Suprapubic skin (tissue), 3 donors: ENCODE data around the gene TMEM178B.
"Not testable (repeated sequence)": the region's sequence is repeated elsewhere in the genome, so short reads cannot be mapped to it uniquely, and the experiment has no call there.

ENCODE experiments used
- EP300 ChIP-seq: sonication (generic); formaldehyde crosslinking; IDR thresholded peaks from one replicate; pipeline ENCODE4 v1.6.1; 2017; ENCODE audit warnings: antibody characterized with exemption
- POLR2A ChIP-seq, 2 donors: fragments of 450-650 bp; IDR thresholded peaks; one replicate each; pipeline ENCODE4 v1.6.1; 2017; ENCODE audit warnings: antibody characterized with exemption in 2 of 2, mild to moderate bottlenecking in 2 of 2, moderate library complexity in 2 of 2
- TF ChIP-seq, protein P1 (sequence below), 2 donors: fragments of 200-600 bp in 1 of 2; fragments of 450-650 bp in 1 of 2; sonication (generic) in 1 of 2; IDR thresholded peaks; one replicate each; pipeline ENCODE4 v1.5.1; 2016 to 2019; ENCODE audit warnings: antibody characterized with exemption in 2 of 2, mild to moderate bottlenecking in 1 of 2, moderate library complexity in 1 of 2

DNA sequence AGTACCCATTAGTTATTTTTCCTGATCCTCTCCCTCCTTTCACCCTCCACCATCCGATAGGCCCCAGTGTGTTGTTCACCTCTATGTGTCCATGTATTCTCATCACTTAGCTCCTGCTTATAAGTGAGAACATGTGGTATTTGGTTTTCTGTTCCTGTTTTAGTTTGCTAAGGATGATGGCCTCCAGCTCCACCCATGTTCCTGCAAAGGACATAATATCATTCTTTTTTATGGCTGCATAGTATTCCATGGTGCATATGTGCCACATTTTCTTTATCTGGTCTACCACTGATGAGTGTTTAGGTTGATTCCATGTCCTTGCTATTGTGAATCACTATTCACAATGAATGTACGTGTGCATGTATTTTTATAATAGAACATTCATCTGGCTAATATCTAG, 95.3 kb downstream of the TMEM178B start:
- TF ChIP-seq, protein P1, sequence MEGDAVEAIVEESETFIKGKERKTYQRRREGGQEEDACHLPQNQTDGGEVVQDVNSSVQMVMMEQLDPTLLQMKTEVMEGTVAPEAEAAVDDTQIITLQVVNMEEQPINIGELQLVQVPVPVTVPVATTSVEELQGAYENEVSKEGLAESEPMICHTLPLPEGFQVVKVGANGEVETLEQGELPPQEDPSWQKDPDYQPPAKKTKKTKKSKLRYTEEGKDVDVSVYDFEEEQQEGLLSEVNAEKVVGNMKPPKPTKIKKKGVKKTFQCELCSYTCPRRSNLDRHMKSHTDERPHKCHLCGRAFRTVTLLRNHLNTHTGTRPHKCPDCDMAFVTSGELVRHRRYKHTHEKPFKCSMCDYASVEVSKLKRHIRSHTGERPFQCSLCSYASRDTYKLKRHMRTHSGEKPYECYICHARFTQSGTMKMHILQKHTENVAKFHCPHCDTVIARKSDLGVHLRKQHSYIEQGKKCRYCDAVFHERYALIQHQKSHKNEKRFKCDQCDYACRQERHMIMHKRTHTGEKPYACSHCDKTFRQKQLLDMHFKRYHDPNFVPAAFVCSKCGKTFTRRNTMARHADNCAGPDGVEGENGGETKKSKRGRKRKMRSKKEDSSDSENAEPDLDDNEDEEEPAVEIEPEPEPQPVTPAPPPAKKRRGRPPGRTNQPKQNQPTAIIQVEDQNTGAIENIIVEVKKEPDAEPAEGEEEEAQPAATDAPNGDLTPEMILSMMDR (IDR thresholded peaks at IDR 0.05), result not testable (repeated sequence)
- not testable (repeated sequence) for TF ChIP-seq POLR2A (IDR thresholded peaks at IDR 0.05); EP300
